ENCODE data around the gene HSD17B7. TPM values are rescaled to one million over a fixed set of nuclear protein-coding genes. Genes with fewer than 3 reads are reported as not detected.

Gene HSD17B7
- total RNA-seq, 6 experiments from 2014 or later: 10.4 to 32.1 (median 17.6) TPM

GRCh38 chr1:162757476-162757875 lies 33.0 kb upstream of the HSD17B7 start:
- H3K27ac ChIP-seq: no peak overlapping the region
- ATAC-seq (no peak), DNase-seq (no peak)
- WGBS (ENCODE audit: insufficient coverage, low coverage, low lambda C conversion rate, missing lambda C conversion rate): 38% methylated on average over 1 of the region's 1 CpG
- no peaks in the 10 kb centered on the region for H3K4me1 ChIP-seq
- no peak for TF ChIP-seq CTCF (IDR thresholded peaks at IDR 0.05)
- no peak for TF ChIP-seq POLR2A (IDR thresholded peaks at IDR 0.05)
- H3K27me3 ChIP-seq: no peaks in the 10 kb centered on the region
- intact Hi-C loops (cut with DNase I): no loop called here
- no peaks in the 10 kb centered on the region for H3K9me3 ChIP-seq
- no peaks in the 10 kb centered on the region for H3K36me3 ChIP-seq
- no peak overlapping the region for H3K4me3 ChIP-seq

- Histone ChIP-seq H3K36me3 (no peaks in the 10 kb centered on the region), H3K27me3 (no peaks in the 10 kb centered on the region), H3K27ac (no peak overlapping the region), H3K9me3 (no peaks in the 10 kb centered on the region), H3K4me1 (no peaks in the 10 kb centered on the region), H3K4me3 (no peak overlapping the region)
- 75% methylated on average over 1 of the region's 1 CpG for WGBS (ENCODE audit: insufficient coverage, low coverage, low lambda C conversion rate, missing lambda C conversion rate)
- no peak for DNase-seq
- ATAC-seq: no peak
- TF ChIP-seq POLR2A (IDR thresholded peaks at IDR 0.05): no peak
- no peak for TF ChIP-seq CTCF (IDR thresholded peaks at IDR 0.05)
- intact Hi-C loops (cut with DNase I): no loop called here
Observed at GRCh38 chr1:162765788-162766187, 24.7 kb upstream of the HSD17B7 start.

GRCh38 chr1:162772571-162773154 lies 17.8 kb upstream of the HSD17B7 start:
- Histone ChIP-seq H3K27ac (no peak overlapping the region), H3K36me3 (peaks cover 0 to 4% (median 0%) of the 10 kb centered on the region in 4 donors)
- 85% methylated on average over 4 of the region's 4 CpGs for WGBS (ENCODE audit: insufficient coverage, low coverage, low lambda C conversion rate, missing lambda C conversion rate)

GRCh38 chr1:162774007-162774406 lies 16.5 kb upstream of the HSD17B7 start:
- DNase-seq: no peak
- H3K9me3 ChIP-seq: no peaks in the 10 kb centered on the region
- TF ChIP-seq POLR2A (IDR thresholded peaks at IDR 0.05) (no peak), CTCF (IDR thresholded peaks at IDR 0.05) (no peak)
- peaks cover 0 to 4% (median 0%) of the 10 kb centered on the region in 4 donors for H3K36me3 ChIP-seq
- no peaks in the 10 kb centered on the region for H3K27me3 ChIP-seq
- intact Hi-C loops (cut with DNase I): no loop called here
- H3K4me3 ChIP-seq: no peak overlapping the region
- no peak for ATAC-seq
- no peaks in the 10 kb centered on the region for H3K4me1 ChIP-seq
- H3K27ac ChIP-seq: no peak overlapping the region

More at GRCh38 chr1:162772571-162773154, 17.8 kb upstream of the HSD17B7 start:
- Histone ChIP-seq H3K4me3 (no peak overlapping the region), H3K4me1 (no peaks in the 10 kb centered on the region), H3K9me3 (no peaks in the 10 kb centered on the region), H3K27me3 (no peaks in the 10 kb centered on the region)
- DNase-seq (no peak), ATAC-seq (no peak)
- no peak for TF ChIP-seq POLR2A (IDR thresholded peaks at IDR 0.05)
- TF ChIP-seq CTCF (IDR thresholded peaks at IDR 0.05): no peak
- intact Hi-C loops (cut with DNase I): no loop called here

- H3K27ac ChIP-seq: no peak overlapping the region
- H3K4me1 ChIP-seq: no peaks in the 10 kb centered on the region
- intact Hi-C loops (cut with DNase I): no loop called here
- H3K9me3 ChIP-seq: no peaks in the 10 kb centered on the region
- no peak for ATAC-seq
- no peak for DNase-seq
- no peak overlapping the region for H3K4me3 ChIP-seq
- H3K36me3 ChIP-seq: peaks cover 0 to 4% (median 0%) of the 10 kb centered on the region in 4 donors
- TF ChIP-seq POLR2A (IDR thresholded peaks at IDR 0.05) (no peak), CTCF (IDR thresholded peaks at IDR 0.05) (no peak)
- 88% methylated on average over 1 of the region's 1 CpG for WGBS (ENCODE audit: insufficient coverage, low coverage, low lambda C conversion rate, missing lambda C conversion rate)
- no peaks in the 10 kb centered on the region for H3K27me3 ChIP-seq
Observed at GRCh38 chr1:162779043-162779442, 11.5 kb upstream of the HSD17B7 start.

Measured in right lobe of liver (tissue), 6 donors.